SH-SY5Y (cell line): Measurements from ENCODE around the gene GSE1.

Source experiments
- GATA2 ChIP-seq: IDR thresholded peaks from 2 replicates; pipeline ENCODE4 v1.6.1; 2011; ENCODE audit warnings: mild to moderate bottlenecking, low read depth, low read length
- GATA3 ChIP-seq: IDR thresholded peaks from 2 replicates; pipeline ENCODE4 v1.6.1; 2011; ENCODE audit warnings: low read depth, mild to moderate bottlenecking, low read length, moderate library complexity

GSE1 gene

GRCh38 chr16:85633888-85634287, 20.8 kb downstream of the GSE1 start:
- TF ChIP-seq GATA2 (no peak), GATA3 (no peak)

DNA sequence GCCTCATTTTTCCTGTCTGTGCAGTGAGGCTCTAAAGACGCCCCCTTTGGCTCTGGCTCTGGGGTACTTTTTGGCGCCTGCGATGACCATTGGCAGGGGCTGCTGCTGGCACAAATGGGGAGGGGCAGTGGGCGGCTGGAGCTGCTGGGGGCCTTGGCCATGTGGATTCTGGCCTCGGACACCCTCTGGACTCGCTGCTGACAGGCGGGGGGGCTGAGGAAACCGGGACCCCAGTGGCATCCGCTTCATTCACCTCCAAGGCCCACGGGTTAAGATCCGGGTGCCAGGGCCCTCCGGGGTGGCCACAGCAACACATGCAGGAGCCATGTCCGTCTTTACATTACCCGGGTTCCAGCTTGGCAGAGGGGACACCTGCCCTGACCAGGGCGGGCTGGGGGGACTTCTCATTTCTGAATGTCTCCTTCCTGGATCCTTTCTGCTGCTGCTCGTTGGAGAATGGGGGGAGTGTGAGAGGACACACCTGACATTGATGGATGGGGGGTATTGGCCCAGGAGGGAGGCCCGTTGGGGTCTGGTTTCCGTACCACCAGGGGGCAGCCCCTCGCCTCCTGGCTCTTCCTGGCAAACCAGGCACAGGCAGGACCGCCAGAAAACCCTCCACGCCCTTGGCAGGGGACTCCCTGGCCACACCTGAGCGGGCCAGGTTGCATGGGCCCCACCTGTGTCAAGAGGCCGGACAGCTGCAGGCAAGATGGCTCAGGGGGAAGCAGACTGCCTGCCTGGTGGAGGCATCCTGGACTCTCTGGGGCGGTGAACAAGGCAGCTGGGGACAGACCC, 21.8 kb downstream of the GSE1 start:
- TF ChIP-seq GATA2 (no peak), GATA3 (no peak)

- TF ChIP-seq GATA3 = no peak
- TF ChIP-seq GATA2 = no peak
These were observed 22.5 kb downstream of the GSE1 start for GRCh38 chr16:85635545-85636140.

DNA sequence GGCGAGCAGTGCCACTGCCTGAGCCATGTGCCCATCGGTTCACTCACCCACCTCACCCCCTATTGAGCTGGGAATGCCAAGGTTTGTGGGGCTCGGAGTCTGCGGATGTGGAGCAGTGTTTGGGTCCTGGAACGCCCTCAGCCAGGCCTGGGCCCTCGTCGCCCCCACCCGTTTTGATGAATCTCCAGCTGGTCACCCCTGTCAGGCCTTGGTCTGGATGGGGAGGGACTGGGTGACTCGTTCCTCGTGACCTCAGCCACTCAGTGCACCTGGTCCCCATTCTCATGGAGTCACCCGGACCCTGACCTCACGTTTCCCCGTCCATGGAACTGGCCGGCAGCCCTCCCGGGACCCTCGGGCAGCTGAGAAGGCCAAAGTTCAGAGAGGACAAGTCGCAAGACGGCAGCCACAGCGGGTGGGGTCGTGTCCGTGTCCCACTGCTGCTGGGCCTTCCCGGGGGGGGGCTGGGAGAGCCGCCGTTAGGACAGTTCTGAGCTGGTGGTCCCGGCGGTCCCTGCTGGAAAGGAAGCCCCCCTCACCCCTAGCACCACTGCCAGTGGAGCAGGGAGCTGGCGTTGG, 23.2 kb downstream of the GSE1 start:
- TF ChIP-seq GATA3 = no peak
- TF ChIP-seq GATA2 = no peak

GRCh38 chr16:85637061-85637807, 24.1 kb downstream of the GSE1 start:
- TF ChIP-seq GATA3 (no peak), GATA2 (no peak)

DNA sequence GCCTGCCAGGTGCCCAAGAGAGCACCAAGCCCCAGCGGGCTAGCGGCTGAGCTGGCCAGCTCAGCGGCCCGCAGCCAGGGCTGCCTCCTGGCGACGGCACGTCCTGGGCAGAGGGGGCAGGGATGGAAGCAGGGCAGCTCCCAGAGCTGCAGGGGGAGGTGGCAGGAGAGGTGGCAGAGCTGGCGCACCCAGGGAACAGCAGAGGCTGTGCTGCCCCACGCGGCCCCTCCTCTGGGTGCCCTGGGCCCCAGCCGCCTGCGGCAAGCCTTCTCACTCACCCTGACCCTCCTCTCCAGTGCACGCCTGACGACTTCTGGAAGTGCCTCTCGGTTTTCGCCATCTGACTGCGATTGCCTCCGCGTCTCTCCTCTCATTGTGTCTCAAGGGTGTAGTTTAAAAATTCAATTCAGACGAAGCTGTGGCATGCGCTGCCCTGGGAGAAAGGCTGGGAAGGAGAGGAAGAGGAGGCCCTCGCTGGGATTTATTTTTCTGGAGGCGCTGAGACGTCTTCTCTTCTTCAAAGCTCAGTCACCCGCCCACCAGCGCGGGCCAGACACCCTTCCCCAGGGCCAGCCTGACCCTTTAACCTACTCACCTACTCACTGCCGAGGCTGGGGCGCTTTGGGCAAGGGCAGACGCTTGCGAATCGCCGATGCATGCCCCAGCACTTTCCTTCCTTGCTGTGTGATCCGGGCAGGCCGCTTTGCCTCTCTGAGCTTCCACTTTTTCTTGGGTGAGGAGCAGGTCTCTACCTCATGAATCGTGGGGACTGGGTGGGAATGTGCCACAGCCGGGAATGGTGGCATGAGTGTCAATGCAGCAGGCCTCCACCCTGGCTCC, 24.9 kb downstream of the GSE1 start:
- TF ChIP-seq GATA2 (no peak), GATA3 (no peak)

DNA sequence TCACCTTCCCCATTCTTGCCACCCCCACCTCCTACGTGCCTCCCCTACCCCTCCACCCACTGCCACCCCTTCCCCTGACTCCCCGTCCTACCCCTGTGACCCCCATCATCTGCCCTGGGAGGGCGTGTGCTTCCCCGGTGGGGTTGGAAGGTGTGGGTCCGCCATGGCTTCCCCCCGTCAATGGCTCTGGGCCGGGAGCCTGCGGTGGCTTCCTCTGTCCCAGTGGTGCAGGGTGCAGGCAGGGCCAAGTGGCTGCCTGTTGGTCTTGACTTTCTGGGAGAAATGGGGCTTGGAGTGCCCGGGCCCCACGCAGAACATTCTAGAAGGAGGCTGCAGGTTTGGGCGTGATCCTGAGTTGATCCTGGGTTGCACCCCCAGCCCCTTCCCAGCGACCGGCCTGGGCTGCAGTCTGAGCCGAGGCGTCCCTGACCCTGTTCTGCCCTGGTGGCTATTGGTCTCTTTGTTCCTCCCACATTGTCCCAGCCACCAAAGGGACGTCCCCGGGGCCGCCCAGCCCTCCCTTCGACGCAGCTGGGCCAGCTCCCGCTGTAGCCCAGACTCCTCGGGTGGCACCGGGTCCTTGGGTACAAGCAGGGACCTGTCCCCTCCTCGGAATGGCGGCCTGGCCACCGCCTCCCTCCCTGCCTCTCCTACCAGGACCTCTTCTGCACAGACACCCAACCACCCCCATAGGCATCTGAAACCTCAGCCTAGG, 25.7 kb downstream of the GSE1 start:
- TF ChIP-seq GATA3 (no peak), GATA2 (no peak)

DNA sequence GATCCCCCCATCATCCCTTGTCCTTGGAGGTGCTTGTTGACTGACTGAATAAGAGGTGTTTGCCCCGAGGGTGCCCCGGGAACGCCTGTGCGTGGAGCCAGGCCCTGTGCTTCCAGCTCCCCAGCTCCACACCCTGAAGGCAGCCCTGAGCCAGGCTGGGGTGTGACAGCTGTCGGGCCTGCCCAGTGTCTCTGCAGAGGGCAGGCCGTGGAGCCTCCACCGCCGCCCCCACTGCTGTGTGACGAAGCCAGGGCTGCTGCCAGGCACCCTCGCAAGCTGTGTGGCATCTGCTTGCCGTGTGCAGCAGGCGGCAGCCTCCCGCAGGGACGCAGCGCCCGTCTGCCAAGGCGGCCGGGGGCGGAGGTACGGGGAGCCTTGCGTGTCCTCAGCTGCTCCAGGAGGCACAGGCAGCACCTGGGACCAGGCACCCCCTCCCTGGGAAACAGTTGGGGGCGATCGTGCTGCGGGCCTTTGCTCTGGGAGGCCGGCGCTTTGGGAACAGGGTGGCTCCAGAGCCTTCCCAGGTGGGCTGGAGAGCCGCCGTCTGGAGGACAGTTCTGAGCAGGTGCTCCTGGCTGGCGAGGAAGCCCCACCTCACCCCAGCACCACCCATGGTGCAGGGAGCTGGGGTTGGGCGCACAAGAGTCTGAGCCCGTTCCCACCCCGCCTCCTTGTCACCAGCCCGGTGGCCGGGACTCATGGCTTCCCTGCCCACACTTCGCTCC, 26.6 kb downstream of the GSE1 start:
- TF ChIP-seq GATA2 = no peak
- TF ChIP-seq GATA3 = no peak

GRCh38 chr16:85640254-85640558, 27.1 kb downstream of the GSE1 start:
- TF ChIP-seq GATA3 (no peak), GATA2 (no peak)

- TF ChIP-seq GATA2 = no peak
- no peak for TF ChIP-seq GATA3
These were observed 27.5 kb downstream of the GSE1 start for GRCh38 chr16:85640585-85640984.

DNA sequence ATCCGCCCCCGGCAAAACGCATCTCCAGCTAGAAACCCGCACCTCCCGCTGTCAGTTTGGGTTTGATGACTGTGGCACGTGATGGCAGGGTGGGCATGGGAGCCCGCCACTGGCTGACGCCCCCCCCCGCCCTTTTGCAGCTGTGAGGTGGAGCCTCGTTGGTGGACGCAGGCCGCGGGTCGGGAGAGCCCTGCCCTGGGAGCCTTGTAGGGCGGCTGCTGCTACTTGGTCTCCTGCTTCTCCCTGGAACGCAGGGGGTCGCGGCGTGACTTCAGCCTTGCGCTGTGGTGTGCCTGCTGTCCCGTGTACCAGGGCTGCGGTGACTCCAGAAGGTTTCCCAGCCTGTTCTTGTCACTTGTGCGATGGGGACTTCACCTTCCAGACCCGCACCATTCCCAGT, 28.2 kb downstream of the GSE1 start:
- no peak for TF ChIP-seq GATA3
- no peak for TF ChIP-seq GATA2

DNA sequence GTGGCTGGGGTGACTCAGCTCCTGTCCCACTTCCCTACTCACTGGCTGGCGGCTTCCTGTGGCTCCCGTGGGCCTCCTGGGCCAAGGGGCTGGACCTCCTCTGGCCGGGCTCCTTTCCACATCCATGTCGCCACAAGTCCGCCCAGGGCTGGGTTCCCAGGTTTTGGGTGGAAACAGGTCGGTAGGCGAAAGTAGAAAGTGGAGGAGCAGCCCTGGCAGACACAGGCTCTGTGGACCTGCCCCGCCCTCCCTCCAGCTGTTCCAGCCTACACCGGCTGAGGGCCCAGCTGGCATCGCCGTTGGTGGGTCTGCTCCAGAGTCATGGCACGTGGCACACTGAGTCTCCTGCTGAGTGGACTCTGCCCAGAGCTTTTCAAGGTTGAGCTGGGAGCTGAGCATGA, 28.7 kb downstream of the GSE1 start:
- TF ChIP-seq GATA2 = no peak
- no peak for TF ChIP-seq GATA3
